Astrocyte (in vitro differentiated cells and primary cell): ENCODE results near the gene LRRC74A. TPM values are rescaled to one million over a fixed set of nuclear protein-coding genes. Genes with fewer than 3 reads are reported as not detected.

ENCODE experiments used
- DNase-seq: peaks from one replicate; pipeline ENCODE4 v3.0.0-alpha.2; 2010; ENCODE audit warnings: low read depth
- FAIRE-seq: peaks from 2 replicates; lab custom pipeline; 2011; peaks lifted over from hg19 to GRCh38; lab: Jason Lieb, UNC
- H2AFZ ChIP-seq: 2 replicates; pipeline ENCODE4 v1.6.0; 2012; ENCODE audit warnings: low read depth, low read length, inconsistent platforms
- H3K27ac ChIP-seq: 2 replicates; pipeline ENCODE4 v1.5.1; 2011; ENCODE audit warnings: low read depth, low read length, inconsistent platforms
- H3K27me3 ChIP-seq: 2 replicates; pipeline ENCODE4 v1.6.0; 2011; ENCODE audit warnings: low read length, inconsistent platforms; ENCODE audit not compliant: insufficient read depth
- H3K36me3 ChIP-seq: 2 replicates; pipeline ENCODE4 v1.5.1; 2011; ENCODE audit warnings: low read length, inconsistent platforms; ENCODE audit not compliant: insufficient read depth
- H3K4me1 ChIP-seq: 2 replicates; pipeline ENCODE4 v1.5.1; 2011; ENCODE audit warnings: low read length, inconsistent platforms; ENCODE audit not compliant: insufficient read depth
- H3K4me2 ChIP-seq: 2 replicates; pipeline ENCODE4 v1.6.0; 2012; ENCODE audit warnings: low read length, inconsistent platforms
- H3K4me3 ChIP-seq: 2 replicates; pipeline ENCODE4 v1.5.1; 2011; ENCODE audit warnings: low read depth, mild to moderate bottlenecking, low read length, inconsistent platforms; ENCODE audit not compliant: insufficient read depth
- H3K79me2 ChIP-seq: 2 replicates; pipeline ENCODE4 v1.6.0; 2012; ENCODE audit warnings: mild to moderate bottlenecking, low read length, inconsistent platforms; ENCODE audit not compliant: insufficient read depth
- H3K9ac ChIP-seq: 2 replicates; pipeline ENCODE4 v1.6.0; 2012; ENCODE audit warnings: mild to moderate bottlenecking, low read length, inconsistent platforms
- H3K9me3 ChIP-seq: 2 replicates; pipeline ENCODE4 v1.5.1; 2012; ENCODE audit warnings: low read depth, mild to moderate bottlenecking, low read length, inconsistent platforms; ENCODE audit not compliant: insufficient read depth
- H4K20me1 ChIP-seq: 2 replicates; pipeline ENCODE4 v1.6.0; 2012; ENCODE audit warnings: low read length, inconsistent platforms; ENCODE audit not compliant: insufficient read depth
- H3K27ac Mint-ChIP-seq: one replicate; pipeline ENCODE4 v1.8.0; 2021; ENCODE audit warnings: mild to moderate bottlenecking, mixed read lengths; ENCODE audit not compliant: unreplicated experiment
- H3K27me3 Mint-ChIP-seq: one replicate; pipeline ENCODE4 v1.8.0; 2021; ENCODE audit warnings: low read depth, mixed read lengths; ENCODE audit not compliant: unreplicated experiment
- H3K36me3 Mint-ChIP-seq: one replicate; pipeline ENCODE4 v1.8.0; 2021; ENCODE audit warnings: low read depth, mixed read lengths; ENCODE audit not compliant: unreplicated experiment
- H3K4me1 Mint-ChIP-seq: one replicate; pipeline ENCODE4 v1.8.0; 2021; ENCODE audit warnings: low read depth, mixed read lengths; ENCODE audit not compliant: unreplicated experiment
- H3K4me3 Mint-ChIP-seq: one replicate; pipeline ENCODE4 v1.8.0; 2021; ENCODE audit warnings: mild to moderate bottlenecking, moderate library complexity, mixed read lengths; ENCODE audit not compliant: unreplicated experiment
- H3K9me3 Mint-ChIP-seq: one replicate; pipeline ENCODE4 v1.8.0; 2021; ENCODE audit warnings: mild to moderate bottlenecking, mixed read lengths; ENCODE audit not compliant: unreplicated experiment
- CTCF ChIP-seq: IDR thresholded peaks from 2 replicates; pipeline ENCODE4 v1.5.1; 2011; ENCODE audit warnings: low read depth, mild to moderate bottlenecking, inconsistent platforms, low read length, moderate library complexity; ENCODE audit not compliant: insufficient read depth
- EZH2 ChIP-seq: IDR thresholded peaks from 2 replicates; pipeline ENCODE4 v1.6.1; 2012; ENCODE audit warnings: mild to moderate bottlenecking, low read length, inconsistent platforms; ENCODE audit not compliant: insufficient read depth
- total RNA-seq: library from RNA; stranded (reverse); gene quantifications from 2 replicates; pipeline ENCODE4 v1.2.1, GENCODE V29; 2021

The LRRC74A gene
- total RNA-seq, 1 donor from 2014 or later: not detected

DNA sequence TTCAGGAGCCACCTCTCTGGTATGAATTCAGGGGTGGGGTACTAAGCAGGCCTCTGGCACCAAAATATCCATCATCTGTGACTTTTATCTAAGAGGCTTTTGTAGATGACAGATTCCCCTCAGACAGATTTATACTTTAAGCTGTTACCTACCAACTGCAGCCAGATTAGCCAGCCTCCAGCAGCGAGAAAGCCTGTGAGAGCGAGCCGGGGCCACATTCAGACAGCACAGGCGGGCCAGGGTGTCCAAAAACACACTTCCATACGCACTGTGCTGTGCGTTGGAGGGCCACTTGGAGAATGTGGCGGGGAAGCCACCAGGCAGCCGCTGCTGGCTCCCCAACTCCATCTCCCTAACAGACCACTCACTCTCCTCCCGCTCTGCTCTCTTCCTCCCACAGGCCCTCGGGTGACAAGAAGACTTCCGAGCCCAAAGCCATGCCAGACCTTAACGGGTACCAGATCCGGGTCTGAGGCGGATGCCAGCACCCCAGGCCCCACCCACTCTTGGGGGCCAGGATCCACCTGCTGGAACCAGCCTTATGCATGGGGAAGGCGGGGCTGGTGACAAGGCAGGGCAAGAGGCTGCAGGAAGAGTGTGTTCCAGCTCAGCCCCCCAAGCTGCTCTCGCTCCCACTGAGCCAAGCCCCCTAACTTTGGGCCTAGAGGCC, 47.5 kb upstream of the LRRC74A start:
- Mint-ChIP-seq H3K36me3 (peaks cover 12% of the 10 kb centered on the region), H3K4me3 (no peak overlapping the region), H3K9me3 (no peaks in the 10 kb centered on the region), H3K27me3 (peaks cover 5% of the 10 kb centered on the region), H3K4me1 (peaks cover 31% of the 10 kb centered on the region), H3K27ac (no peak overlapping the region)
- Histone ChIP-seq H3K27me3 (no peaks in the 10 kb centered on the region), H3K9ac (no peak overlapping the region), H3K79me2 (no peaks in the 10 kb centered on the region), H3K4me2 (no peak overlapping the region), H3K4me3 (no peak overlapping the region), H3K36me3 (no peaks in the 10 kb centered on the region), H2AFZ (no peak overlapping the region), H4K20me1 (peaks cover 3% of the 10 kb centered on the region), H3K4me1 (peaks cover 20% of the 10 kb centered on the region), H3K27ac (no peak overlapping the region), H3K9me3 (no peaks in the 10 kb centered on the region)
- DNase-seq: no peak
- FAIRE-seq: no peak
- TF ChIP-seq EZH2 (no peak), CTCF (no peak)

GRCh38 chr14:76779221-76780057, 46.8 kb upstream of the LRRC74A start:
- H3K9me3 ChIP-seq: no peaks in the 10 kb centered on the region
- peaks cover 14% of the 10 kb centered on the region for H3K4me1 ChIP-seq
- peaks cover 5% of the 10 kb centered on the region for H3K27me3 Mint-ChIP-seq
- H3K9me3 Mint-ChIP-seq: no peaks in the 10 kb centered on the region
- no peak for DNase-seq
- H3K27ac Mint-ChIP-seq: no peak overlapping the region
- H3K36me3 Mint-ChIP-seq: peaks cover 12% of the 10 kb centered on the region
- TF ChIP-seq EZH2 (no peak), CTCF (no peak)
- FAIRE-seq: no peak
- no peaks in the 10 kb centered on the region for H3K79me2 ChIP-seq
- H3K4me3 Mint-ChIP-seq: no peak overlapping the region
- H4K20me1 ChIP-seq: peaks cover 5% of the 10 kb centered on the region
- H2AFZ ChIP-seq: no peak overlapping the region
- no peak overlapping the region for H3K27ac ChIP-seq
- no peaks in the 10 kb centered on the region for H3K36me3 ChIP-seq
- H3K4me2 ChIP-seq: no peak overlapping the region
- H3K4me1 Mint-ChIP-seq: peaks cover 27% of the 10 kb centered on the region
- H3K27me3 ChIP-seq: no peaks in the 10 kb centered on the region
- no peak overlapping the region for H3K4me3 ChIP-seq
- H3K9ac ChIP-seq: no peak overlapping the region

DNA sequence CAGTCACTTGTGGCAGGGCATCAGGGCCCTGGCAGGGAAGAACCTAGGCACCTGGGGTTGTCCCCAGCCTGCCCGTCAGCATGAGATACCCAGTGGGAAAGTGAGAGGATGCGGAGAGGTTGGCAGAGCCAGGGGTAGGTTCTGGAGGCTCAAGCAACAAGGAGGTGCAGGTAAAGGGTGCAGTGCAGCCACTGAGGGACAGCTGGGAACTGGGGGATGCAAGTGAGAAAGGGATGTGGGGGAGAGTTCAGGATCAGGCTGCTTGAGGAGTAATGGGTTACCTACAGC, 46.2 kb upstream of the LRRC74A start:
- no peak overlapping the region for H3K4me2 ChIP-seq
- H3K27ac ChIP-seq: no peak overlapping the region
- H3K27me3 ChIP-seq: no peaks in the 10 kb centered on the region
- Mint-ChIP-seq H3K4me1 (peaks cover 21% of the 10 kb centered on the region), H3K36me3 (peaks cover 13% of the 10 kb centered on the region), H3K9me3 (no peaks in the 10 kb centered on the region), H3K4me3 (no peak overlapping the region), H3K27ac (no peak overlapping the region), H3K27me3 (peaks cover 5% of the 10 kb centered on the region)
- TF ChIP-seq CTCF (no peak), EZH2 (no peak)
- H3K9ac ChIP-seq: no peak overlapping the region
- H3K4me3 ChIP-seq: no peak overlapping the region
- no peaks in the 10 kb centered on the region for H3K9me3 ChIP-seq
- H2AFZ ChIP-seq: no peak overlapping the region
- DNase-seq: no peak
- H3K79me2 ChIP-seq: no peaks in the 10 kb centered on the region
- no peak for FAIRE-seq
- peaks cover 14% of the 10 kb centered on the region for H3K4me1 ChIP-seq
- H3K36me3 ChIP-seq: no peaks in the 10 kb centered on the region
- peaks cover 5% of the 10 kb centered on the region for H4K20me1 ChIP-seq
